ENCODE measurements around the gene RNPEPL1. TPM values are rescaled to one million over a fixed set of nuclear protein-coding genes. Genes with fewer than 3 reads are reported as not detected.

Gene RNPEPL1
- total and polyA plus RNA-seq, 10 of the 15 experiments (the other 5 are each of a cell fraction or from before 2014, with no cell fraction given), result 0.24 to 49.5 (median 6.8) TPM

GRCh38 chr2:240520130-240520973, 47.9 kb upstream of the RNPEPL1 start (continued):
- TF ChIP-seq ZBTB4 (CRISPR knock-in tag; IDR thresholded peaks at IDR 0.05) (no peak), BHLHE40 (IDR thresholded peaks at IDR 0.05; ENCODE audit: borderline replicate concordance in 1 of 2, low read depth in 2 of 2, low read length in 1 of 2) (no peak), CHD2 (IDR thresholded peaks at IDR 0.05; ENCODE audit: borderline replicate concordance, low read depth, low read length) (no peak), TARDBP (IDR thresholded peaks at IDR 0.05; ENCODE audit: borderline replicate concordance) (peak; percentile 72; the same call in 1 of the 2 replicates), GATAD2B (conservative IDR thresholded peaks at IDR 0.05; ENCODE audit: low read depth) (no peak), CEBPB (IDR thresholded peaks at IDR 0.05; ENCODE audit: borderline replicate concordance in 1 of 2, low read depth in 2 of 2, low read length in 2 of 2) (no peak), JUND (IDR thresholded peaks at IDR 0.05; ENCODE audit: low read depth, low read length) (no peak), WRNIP1 (IDR thresholded peaks at IDR 0.05; ENCODE audit: borderline replicate concordance, low read depth, low read length) (no peak), E4F1 (IDR thresholded peaks at IDR 0.05; ENCODE audit: borderline replicate concordance, partially characterized antibody) (no peak), ZBED1 (IDR thresholded peaks at IDR 0.05; ENCODE audit: borderline replicate concordance) (no peak), BCL3 (IDR thresholded peaks at IDR 0.05; ENCODE audit: borderline replicate concordance, insufficient read depth, low read depth, low read length, poor library complexity, severe bottlenecking) (peak; percentile 41), FOXK2 (IDR thresholded peaks at IDR 0.05) (no peak), CHD1 (IDR thresholded peaks at IDR 0.05; ENCODE audit: low read depth, low read length) (no peak), POLR2A (IDR thresholded peaks at IDR 0.05; ENCODE audit: low read depth, low read length) (peak; percentile 52; the same call in 1 of the 2 replicates), TAF1 (IDR thresholded peaks at IDR 0.05; ENCODE audit: borderline replicate concordance, low read depth, low read length) (no peak)

Measured in GM12878 (cell line).